MM.1S (cell line): Measurements from ENCODE around the gene GNE.
"Not testable (repeated sequence)": the region's sequence is repeated elsewhere in the genome, so short reads cannot be mapped to it uniquely, and the experiment has no call there.

Experiments used
- CTCF ChIP-seq: fragments of 300-600 bp; sonication (generic); IDR thresholded peaks from 2 replicates; pipeline ENCODE4 v1.5.1; 2016; ENCODE audit warnings: antibody characterized with exemption, low read length, mixed read lengths
- EZH2 ChIP-seq: fragments of 300-600 bp; sonication (generic); optimal IDR thresholded peaks from 2 replicates; pipeline ENCODE3; 2017; ENCODE audit warnings: low read depth, mild to moderate bottlenecking, antibody characterized with exemption, low read length, mixed read lengths
- EZH2phosphoT487 ChIP-seq: fragments of 300-600 bp; sonication (generic); IDR thresholded peaks from 2 replicates; pipeline ENCODE4 v1.6.1; 2018; ENCODE audit warnings: antibody characterized with exemption, low read length

GRCh38 chr9:36273354-36273753 is 15.1 kb upstream of the GNE start:
- TF ChIP-seq CTCF, EZH2phosphoT487, EZH2: not testable (repeated sequence)
